GM15510 (cell line): ENCODE data around the gene SEC16B.

Source experiments
- POLR2A ChIP-seq: IDR thresholded peaks from 3 replicates; pipeline ENCODE4 v1.6.1; 2011; ENCODE audit warnings: borderline replicate concordance; ENCODE audit not compliant: insufficient read length; ENCODE audit errors: extremely low read depth

SEC16B gene

DNA sequence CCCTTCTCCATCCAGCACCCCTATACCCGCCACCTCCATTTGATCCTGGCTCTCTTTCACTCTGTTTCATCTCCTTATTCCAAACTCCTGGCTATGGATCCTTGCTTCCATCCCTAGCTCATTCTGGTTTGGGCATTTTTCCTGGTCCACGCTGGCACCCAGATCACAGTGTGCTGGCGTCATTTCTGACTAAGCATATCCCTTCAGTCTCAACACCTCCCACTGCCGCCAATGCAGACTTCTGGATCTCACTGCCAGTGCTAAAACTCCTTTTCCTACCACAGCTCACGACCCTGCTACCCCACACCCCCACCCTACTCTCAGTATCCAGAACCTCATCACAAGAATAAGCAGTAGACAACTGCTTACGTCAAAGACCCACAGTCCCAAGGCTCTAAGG, 16.3 kb downstream of the SEC16B start:
- no peak for TF ChIP-seq POLR2A

GRCh38 chr1:177952691-177953090, 17.2 kb downstream of the SEC16B start:
- TF ChIP-seq POLR2A = no peak

GRCh38 chr1:177952249-177952648, 17.6 kb downstream of the SEC16B start:
- TF ChIP-seq POLR2A = no peak

- no peak for TF ChIP-seq POLR2A
Measured at GRCh38 chr1:177950506-177950905, 19.4 kb downstream of the SEC16B start.

GRCh38 chr1:177948336-177948972, 21.4 kb downstream of the SEC16B start:
- TF ChIP-seq POLR2A = no peak

GRCh38 chr1:177947623-177948022, 22.2 kb downstream of the SEC16B start:
- TF ChIP-seq POLR2A = no peak

DNA sequence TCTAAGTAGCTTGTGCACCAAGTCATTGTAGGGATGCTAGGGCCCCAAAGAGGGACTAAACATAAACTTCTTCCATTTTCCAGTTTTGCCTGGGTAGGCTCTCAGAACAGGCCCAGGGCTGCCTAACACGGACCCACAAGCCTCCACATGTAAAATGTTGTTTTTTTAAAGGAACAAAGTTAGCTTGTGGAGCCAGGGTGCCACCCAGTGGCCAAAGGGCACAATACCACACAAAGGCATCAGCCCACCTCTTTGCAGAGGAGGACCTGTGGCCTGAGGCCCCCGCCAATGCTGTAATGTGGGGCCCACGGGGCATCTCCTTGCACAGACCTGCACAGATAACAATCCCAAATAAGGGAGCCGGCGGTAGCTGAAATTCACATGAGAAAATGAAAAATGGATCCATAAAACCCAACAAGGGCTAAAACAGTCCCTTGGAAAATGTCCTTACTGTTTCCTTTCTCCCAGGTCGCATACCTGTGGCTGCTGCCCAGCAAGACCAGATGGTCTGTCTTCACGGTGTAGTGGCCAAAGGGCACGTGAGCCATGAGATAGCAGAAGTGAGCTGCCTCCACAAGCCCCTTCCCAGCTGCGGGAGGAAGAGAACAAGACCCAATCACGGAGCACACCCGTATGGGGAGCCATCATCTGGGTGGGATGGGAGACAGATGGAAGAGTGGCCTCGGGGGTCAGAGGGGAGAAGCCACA, 23.8 kb downstream of the SEC16B start:
- TF ChIP-seq POLR2A = no peak

- no peak for TF ChIP-seq POLR2A
Measured at GRCh38 chr1:177944016-177944949, 25.6 kb downstream of the SEC16B start.

- no peak for TF ChIP-seq POLR2A
Measured at GRCh38 chr1:177941976-177942375, 27.9 kb downstream of the SEC16B start.

DNA sequence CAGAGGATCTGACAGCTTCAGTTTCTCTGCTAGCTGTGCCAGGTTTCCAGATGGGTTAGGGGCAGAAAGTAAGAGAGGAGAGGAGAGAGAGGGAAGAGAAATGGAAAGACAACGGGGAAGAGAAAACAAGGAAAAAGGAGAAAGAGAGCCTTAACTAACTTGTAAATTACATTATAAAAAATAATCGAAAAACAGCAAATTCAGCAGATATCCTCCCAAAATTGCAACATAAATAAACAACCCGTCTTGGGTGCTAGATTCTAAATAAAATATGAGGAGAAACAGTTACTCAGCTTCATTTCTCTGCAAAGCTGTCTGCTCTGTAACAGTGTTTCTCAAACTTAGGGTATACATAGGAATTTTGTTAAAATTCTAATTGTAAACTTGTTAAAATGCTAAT, 29.2 kb downstream of the SEC16B start:
- no peak for TF ChIP-seq POLR2A

DNA sequence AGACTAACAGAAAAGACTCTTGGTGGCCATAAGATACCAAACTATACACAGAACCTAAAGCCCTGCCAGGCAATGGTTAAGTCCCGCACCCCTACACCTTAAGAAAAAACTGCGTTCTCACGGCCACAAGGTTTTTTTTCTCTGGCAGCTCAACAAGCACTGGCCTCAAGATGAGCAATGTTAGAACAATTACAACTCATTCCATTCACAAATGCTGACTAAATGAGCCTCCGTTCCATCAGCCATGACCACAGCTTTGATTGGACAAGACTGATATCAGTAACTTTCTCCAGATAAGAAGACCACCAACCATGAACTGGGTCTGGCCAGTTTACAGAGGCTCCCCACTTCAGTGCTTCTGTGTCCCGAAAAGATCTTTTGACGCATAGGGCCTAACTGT, 31.9 kb downstream of the SEC16B start:
- TF ChIP-seq POLR2A = no peak

- no peak for TF ChIP-seq POLR2A
Measured at GRCh38 chr1:177937174-177937770, 32.6 kb downstream of the SEC16B start.

GRCh38 chr1:177935638-177936415, 34.0 kb downstream of the SEC16B start:
- TF ChIP-seq POLR2A = no peak

DNA sequence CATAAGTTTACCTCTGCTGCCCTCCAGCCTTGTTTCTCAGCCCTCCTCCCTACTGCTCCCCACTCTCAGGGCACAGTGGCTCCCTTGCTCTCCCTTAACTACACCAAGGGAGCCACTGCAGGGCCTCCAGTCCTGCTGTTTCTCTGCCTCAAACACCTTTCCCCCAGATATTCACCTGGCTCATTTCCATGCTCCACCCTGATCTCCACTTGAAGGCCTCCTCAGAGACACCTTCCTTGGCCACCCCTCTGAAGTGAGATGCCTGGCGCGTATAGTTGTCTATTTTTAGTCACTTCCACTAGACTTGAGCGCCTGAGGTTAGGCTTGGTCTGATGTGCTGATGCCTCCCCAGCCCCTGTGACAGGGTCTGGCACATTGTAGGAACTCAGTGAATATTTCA, 34.9 kb downstream of the SEC16B start:
- no peak for TF ChIP-seq POLR2A

- TF ChIP-seq POLR2A = no peak
Measured at GRCh38 chr1:177934461-177934860, 35.4 kb downstream of the SEC16B start.

DNA sequence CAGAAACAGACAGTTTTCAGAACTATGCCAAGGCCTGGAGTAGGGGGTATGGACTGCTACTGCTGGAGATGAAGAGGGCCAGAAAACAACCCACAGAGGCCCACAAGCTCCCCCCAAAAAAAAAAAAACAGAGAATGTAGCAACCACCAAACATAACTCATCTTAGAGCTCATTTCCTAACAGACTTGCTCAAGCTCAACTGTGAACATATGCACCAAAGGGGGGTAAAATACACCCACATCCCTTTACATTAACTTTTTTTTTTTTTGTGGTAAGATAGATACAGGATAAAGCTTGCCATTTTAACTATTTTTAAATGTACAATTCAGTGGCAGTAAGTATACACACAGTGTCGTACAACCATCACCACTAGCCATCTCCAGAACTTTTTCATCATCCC, 36.0 kb downstream of the SEC16B start:
- TF ChIP-seq POLR2A = no peak
